GM21786 (cell line): ENCODE results near the gene GLI3.

Source experiments
- ATAC-seq: cut with Tn5 transposase; IDR thresholded peaks from one replicate; pipeline ENCODE4 v1.9.1; 2021; ENCODE audit not compliant: unreplicated experiment

The GLI3 gene

DNA sequence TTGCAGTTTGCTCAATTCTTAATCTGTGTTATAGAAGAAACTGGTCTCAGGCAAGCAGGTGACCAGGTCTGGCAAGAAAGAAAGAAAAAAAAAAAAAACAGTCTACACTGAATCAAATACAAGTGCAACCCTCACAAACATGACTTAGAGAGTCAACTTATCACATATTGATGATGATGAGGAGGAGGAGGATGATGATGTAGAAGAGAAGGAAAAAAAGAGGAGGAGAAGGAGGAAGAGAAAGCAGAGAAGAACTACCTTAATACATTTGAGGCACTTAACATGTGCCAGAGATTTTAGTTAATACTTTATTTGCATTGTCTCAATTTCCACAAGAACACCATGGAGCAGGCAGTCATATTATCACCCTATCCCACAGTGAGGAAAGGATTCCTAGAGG is 91.5 kb downstream of the GLI3 start:
- no peak for ATAC-seq

DNA sequence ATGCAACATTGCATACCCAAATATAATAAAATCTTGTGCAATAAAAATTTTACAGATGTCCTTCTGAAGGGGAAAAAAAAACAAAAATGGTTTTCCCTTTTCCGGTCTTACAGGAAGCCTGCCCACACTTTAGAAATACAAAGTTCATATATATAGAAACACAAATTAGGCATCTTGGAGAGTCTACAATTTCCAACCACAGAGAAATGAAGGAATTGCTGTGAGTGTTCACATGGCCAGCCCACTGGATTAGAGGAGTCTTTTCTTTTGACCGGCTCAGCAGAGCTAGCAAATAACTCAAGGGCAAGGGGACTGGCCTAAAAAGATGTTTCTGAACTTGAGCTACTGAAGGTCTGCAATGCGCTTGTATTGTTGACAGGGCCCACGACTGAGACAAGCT is 92.4 kb downstream of the GLI3 start:
- no peak for ATAC-seq

DNA sequence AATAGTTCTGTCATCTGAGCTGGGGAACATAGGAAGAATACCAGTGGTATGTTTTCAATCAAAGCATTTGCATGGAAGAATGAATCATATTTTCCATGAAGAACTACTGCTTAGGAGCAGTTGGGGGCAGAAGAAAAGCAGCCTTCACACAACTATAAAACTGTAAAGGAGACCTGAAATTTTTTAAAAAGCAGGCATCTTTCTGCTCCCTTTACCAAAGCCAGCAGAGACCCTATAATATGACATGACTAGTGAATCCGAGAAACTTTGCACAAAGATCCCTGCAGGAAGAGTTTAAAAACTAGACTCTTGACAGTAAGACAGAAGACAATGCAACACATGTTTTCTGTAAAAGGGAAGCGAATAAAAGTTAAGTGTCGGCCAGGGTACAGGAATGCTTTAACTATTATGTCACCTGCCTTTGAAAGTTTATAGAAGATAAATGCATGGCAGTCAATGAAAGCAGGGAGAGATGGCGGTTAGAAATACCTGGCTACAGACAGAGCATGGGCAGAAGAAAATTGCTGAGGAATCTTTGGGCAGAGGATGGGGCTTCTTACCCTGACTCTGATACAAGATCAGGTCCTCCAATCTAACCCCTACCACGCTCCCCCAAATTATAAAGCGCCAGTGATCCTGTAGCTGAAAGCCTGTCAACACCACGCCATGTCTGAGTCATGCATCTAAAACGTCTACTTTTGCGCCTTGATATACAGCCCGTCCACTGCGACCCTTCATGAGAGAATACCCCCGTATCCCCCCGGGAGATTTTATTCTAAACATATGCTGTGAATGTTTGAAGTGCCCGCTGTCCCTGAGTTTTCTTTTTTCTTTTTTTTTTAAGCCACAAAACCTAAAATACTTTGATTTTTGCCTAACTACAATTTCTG is 93.1 kb downstream of the GLI3 start:
- ATAC-seq, result no peak

DNA sequence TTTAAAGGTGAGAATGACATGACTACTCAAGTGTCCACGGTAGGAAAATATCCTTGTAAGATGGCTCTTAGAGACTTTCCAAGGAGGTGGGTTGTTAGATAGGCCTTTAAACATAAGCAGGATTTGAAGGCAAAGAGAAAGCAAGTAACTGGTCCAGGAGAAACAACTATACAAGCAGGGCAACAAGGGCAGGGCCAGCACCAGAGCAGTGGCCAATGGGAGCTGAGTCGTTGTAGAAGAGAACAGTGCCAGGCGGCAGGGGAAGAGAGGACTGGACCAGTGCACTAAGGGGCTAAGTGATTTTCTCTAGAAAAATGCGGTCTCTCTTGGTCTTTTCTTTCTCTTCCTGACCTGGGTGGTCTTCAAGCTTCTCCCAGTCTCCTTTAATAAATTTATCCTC is 94.9 kb downstream of the GLI3 start:
- ATAC-seq, result no peak

DNA sequence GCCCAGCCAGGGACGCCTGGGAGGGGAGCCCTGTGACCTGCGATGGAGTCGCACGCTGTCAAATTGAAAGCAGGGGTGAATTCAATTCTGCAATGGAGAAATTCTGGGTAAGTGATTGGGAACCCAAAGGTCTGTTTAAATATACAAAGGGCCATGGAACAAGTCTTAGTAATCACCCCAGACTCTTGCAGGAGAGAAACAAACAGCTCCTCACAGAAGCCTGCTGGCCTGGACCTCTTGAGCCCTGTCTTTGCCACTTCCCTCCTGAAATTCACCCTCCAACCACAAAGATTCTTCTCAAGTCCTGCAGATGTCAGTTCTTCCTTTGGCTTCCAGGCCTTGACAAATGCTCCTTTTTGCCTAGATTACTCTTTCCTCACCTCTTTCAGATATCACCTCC is 97.3 kb downstream of the GLI3 start:
- ATAC-seq, result no peak

DNA sequence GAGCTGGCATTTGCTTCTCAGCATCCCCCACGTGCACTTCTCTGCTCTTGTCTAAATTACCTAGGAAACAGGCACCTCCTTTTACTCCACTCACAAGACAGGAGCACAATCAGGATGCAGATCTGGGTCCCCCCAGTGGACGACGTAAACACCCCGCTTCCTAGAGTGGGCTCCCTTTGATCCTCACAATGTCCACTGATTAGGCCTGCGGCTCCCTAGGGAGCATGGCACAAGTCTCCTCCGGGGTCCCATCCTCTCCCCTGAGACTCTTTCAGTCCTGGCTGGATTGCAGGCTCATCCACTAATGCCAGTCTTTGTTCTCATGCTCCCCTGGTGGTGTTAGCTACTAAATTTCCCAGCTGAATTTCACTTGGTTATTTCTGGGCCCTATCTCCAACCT is 98.3 kb downstream of the GLI3 start:
- no peak for ATAC-seq

DNA sequence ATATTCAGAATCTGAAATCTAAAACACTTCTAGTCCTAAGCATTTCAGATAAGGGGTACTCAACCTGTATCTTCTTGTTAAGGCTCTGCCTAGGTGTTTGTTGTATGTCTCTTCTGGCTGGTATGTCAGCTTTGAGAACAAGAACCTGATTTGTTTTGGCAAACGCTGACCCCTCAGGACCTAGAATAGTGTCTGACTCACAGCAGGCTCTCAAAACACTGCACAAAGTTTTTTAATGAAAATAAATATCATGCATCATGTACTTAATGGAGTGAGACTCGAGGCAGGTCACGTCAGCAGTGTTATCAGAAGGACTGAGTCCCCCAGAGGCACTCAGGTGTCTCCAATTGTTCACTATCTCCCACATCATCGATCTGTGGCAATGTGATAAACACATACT is 99.1 kb downstream of the GLI3 start:
- no peak for ATAC-seq

DNA sequence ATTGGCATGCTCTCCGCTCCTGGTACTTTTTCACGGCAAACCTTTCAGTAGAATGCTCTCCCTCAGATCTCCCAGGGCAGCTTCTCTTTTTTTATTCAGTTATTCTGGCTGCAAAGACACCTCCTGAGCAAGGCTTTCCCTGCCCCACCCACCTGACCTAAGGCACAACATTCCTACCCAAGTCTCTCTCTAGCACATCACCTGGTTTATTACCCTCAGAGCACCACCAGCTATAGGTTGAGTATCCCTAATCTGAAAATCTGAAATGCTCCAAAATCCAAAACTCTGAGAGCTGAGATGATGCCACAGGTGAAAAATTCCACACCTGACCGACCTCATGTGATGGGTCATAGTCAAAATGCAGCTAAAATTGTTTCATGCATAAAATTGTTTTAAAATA is 99.6 kb downstream of the GLI3 start:
- ATAC-seq, result no peak

DNA sequence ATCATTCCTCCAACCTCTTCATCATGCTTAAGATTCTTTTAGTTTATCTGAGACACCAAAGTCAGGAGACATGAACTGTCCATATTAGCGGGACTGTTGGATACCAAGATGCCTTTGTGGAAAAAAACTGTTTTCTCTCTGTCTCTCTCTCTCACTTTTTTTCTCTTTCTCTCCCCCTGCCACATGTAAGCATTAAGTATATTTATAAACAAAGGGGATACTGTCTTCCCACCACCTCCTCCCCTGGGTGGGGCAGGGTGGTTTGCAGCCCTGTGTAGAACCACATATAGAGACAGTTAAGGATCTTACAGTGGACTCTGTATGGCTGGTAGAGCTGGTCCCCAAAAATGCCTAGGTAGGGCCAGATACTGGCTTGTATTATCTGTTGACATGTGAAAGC is 101.3 kb downstream of the GLI3 start:
- no peak for ATAC-seq

DNA sequence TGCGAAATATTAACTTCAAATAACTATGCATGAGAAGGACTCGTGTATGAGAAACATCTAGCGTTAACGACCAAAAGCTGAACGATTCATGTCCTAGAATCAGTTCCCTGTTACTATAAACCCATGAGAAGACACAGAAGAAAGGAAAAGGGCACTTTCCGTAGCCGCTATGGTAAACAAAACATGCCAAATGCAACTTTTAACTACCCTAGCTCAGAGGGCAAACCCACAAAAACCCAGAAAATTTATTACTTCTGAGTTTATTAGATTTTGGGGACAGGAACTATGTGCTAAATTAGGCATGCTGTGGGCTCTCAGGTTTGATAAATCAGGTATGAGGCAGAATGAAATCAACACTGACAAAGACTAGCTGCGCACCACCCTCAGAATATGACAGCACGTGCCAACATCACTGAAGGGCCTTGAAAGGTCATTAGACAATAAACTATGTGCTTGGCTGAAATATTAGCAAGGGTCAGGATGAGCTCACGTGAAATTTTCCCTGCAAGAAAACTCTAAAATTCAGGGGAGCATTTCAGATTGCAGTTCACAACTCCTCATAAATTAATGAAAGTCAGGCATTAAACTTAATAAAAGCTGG is 102.6 kb downstream of the GLI3 start:
- no peak for ATAC-seq

DNA sequence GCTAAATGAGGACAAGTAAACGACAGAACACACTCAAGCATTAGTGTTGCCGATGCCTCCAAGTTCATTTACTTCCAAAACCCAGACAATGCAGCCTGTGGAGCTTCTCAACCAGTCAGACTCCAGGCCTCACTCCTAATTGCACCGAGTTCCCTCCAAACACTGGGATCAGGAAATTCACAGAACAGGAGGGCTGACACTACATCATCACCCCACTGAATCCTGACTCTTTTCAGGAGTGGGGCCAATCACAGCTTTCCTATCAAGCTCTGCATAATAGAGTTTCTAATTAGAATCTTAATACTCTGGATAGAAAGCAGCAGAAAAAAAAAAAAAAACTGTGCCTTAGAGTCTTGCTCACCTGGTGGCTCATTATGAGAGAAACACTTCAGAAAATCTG is 103.7 kb downstream of the GLI3 start:
- ATAC-seq, result no peak

DNA sequence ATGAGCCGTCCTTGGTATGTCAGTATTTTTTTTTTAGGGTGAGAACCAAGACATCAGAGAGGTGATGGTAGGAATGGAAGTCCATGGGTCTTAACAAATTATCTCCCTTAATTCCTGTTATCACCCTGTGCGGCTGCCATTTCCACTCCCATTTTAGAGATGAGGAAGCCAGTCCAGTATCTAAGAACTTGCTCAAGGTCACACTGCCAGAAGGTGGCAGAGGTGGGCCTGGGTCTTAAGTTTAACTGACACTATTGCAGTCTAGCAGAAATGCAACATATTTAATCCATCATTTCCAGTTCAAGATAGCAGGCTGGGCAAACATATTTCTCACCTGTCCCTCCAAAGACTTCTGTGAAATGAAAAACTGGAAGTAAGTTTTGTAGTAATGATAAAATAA is 108.3 kb downstream of the GLI3 start:
- no peak for ATAC-seq

DNA sequence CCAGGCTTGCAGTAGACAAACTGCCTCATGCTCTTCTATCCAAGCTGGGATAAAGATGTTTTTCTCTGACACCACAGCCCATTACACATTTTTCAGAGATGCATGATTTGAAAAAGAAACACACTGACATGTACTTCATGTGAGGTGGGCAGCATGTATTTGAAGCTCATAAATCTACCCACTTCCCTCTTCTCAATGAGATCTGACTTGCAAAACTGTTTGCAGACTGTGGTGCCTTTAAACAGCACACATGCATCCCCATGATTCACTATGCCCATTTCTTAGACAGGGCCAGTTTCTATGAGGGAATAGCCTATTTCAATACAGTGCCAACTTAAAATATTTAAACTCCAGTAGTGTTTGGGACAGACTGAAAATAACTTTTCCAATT is 109.8 kb downstream of the GLI3 start:
- ATAC-seq, result no peak

DNA sequence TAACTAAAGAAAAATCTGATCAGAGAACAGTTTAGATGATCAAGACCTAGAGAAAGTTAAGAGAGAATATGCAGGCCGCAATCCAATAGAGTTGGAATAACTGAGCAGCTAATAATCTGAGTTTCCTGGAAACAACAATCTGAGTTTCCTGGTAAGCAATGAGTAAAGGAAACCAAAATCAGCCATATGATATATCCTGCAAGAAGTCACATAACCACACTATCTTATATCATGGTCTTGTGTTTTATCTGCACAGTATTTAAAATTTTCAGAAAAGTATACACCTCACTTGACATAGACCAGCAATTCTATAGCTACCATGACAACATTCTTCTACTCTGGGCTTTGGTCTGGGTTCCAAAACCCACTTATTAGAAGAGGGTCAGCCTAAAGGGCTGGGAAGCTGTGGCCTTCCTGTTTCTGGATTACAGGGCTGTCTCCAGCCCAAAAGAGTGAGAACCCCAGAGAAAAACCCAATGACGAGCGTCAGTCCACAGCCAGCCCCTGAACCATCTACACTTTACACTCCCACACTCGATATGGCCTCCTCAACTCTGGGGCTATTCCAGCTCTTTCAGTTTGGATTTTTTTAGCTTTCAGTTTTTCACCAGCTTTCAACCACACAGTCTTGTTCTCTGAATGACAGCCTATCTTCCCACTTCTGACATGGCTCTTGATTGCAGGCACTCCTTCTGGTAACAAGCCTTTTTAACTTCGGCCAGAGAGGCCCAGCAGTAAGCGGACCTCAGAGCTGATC is 110.4 kb downstream of the GLI3 start:
- ATAC-seq, result no peak

DNA sequence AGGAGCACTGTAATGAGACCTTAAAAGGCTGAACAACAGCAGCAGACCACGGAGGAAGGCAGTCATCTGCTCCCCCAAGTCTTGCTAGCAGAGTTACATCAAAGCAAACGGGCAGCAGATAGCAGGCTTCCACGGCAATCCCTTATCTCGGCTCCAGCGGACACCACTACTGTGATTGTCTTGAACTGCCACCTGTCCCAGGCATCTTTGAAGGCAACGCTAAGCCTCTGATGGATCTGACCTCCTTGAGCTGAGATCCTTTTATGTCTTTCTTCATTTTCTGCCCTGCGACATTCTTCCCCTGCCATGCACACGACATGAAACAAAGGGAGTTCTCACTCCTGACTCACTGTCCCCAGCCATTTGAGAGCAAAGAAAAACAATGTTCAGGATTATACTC is 111.7 kb downstream of the GLI3 start:
- no peak for ATAC-seq

DNA sequence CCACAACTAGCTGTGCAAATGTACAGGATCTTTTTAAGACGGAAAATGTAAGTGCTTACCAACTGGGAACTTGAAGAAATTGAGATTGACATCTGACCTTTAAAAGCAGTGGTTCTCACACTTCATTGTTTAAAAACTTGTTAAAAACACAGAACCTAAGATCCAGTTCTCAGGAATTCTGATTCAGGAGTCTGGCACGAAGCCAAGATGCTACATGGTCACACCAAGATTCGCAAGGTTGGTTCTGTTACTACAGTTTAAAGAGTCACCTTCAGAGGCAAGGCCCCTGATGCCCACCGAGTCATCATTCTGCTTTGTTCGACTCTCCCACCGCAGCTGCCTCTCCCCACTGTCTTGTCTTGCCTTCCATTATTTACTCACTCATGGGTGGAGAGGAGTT is 113.3 kb downstream of the GLI3 start:
- ATAC-seq, result no peak

DNA sequence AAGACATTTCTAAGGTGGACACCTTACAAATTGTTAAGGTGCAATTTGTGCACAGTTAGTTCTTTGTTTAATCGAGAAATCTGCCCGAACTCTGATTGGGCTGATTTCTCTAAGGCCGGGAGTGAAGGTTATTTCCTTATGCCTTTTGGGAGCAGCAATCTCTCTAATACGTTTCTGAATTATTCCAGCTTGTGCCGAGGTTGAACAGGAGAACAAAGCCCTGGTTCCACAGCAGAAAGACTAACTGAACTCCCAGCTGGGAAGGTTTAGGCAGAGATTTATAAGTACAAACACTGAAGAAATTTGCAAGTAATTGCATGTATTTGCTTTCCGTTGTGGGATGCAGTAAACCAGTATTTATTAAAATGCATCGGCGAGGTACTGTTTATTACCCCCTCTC is 116.8 kb downstream of the GLI3 start:
- no peak for ATAC-seq

DNA sequence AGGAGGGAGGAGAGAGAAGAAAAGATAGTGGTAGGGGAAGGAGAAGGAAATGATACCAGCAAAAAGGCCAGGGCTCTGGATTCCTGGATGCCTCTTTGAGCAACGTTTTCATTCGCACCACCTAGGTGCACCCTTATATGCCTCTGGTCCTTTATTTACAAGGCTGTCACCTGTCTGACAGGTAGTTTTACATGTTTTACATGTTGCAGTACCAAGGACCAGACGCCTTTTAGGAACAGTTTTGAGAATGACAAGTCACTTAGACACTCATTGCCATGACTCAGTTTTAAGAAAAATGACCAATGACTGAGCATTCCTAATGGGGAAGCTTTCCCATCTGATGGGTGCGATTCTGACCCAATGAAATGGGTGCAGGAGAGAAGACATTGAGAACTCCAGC is 119.8 kb downstream of the GLI3 start:
- ATAC-seq, result no peak

DNA sequence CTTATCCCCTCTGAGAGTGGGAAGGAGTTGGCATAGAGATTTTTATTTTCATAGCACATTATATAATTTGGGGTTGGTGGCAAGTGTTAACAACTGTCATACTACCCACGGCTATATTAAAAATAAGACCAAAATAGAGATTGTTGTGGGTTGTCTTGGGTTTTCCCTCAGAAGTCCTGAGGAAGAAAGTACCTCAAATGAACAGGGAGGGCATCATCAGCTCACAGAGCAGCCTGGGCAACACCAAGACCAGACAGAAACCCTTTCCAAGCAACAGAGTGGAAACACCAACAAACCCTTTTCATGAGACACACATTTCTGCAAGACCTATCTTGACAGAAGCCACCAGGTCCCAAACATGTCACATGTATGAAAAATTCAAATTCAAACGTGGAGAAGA is 121.2 kb downstream of the GLI3 start:
- no peak for ATAC-seq

DNA sequence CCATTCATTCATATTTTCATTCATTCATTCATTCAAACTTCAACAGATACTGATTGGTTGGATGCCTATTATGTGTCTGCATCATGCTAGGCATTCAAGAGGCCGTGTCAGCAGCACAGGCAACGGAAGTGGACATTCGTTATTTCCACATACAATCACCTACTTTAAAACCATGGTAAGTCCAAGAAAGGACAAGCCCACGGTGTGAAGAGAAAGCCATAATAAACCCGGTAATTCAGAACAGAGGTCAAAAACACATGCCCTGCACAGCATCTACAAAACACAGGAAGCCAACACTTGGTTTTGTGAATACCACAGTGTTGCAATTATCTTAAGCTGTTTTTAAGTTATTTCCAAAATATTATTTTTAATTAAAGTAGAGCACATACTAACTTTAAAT is 126.7 kb downstream of the GLI3 start:
- no peak for ATAC-seq

DNA sequence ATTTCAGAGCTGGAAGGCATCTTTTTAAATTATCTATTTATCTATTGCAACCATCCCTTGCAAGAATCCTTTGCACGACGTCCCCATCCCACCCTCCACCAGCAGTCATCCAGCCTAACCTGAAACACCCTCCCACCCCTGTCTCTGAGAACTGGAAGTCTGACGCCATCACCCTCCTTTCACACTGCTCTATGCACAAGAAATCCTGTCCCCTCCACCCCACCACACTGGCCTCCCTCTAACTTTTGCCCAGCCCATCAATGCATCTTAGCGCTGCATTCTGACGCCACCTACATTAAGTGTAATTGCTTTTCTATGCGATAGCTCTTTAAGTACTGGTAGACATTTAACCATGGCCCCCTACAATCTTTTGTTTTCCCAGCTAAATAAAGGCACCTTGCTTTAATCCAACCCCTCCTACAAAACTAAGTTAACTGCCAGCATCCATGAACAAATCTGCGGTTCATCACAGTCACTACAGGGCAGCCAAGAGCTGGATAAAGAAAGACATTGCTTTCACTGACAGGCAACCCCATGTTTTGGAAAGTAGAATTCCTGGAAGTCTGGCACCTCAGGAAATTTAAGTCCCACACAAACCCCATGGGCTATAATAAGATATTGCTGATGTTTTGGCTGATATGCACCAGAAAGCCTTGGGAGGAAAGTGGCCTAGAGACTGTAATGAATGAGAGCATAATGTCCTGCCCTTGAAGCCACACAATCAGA is 128.0 kb downstream of the GLI3 start:
- no peak for ATAC-seq
